Mammary epithelial cell (primary cell): ENCODE data around the gene PAF1.

Source experiments
- CTCF ChIP-seq, 2 donors: IDR thresholded peaks in 1 of 2; conservative IDR thresholded peaks in 1 of 2; 2 replicates each; pipeline ENCODE4 v1.5.1; 2011 to 2012; ENCODE audit warnings: inconsistent platforms in 2 of 2, low read length in 2 of 2, mild to moderate bottlenecking in 2 of 2, control low read depth in 1 of 2, low read depth in 1 of 2; ENCODE audit not compliant: insufficient read depth in 1 of 2; ENCODE audit errors: extremely low read depth in 1 of 2
- EZH2 ChIP-seq: IDR thresholded peaks from 2 replicates; pipeline ENCODE4 v1.6.1; 2012; ENCODE audit warnings: low read length, inconsistent platforms, borderline replicate concordance

- no peak for TF ChIP-seq CTCF (conservative IDR thresholded peaks at IDR 0.05 in 1 of 2, IDR thresholded peaks at IDR 0.05 in 1 of 2; ENCODE audit: extremely low read depth in 1 of 2, insufficient read depth in 1 of 2, low read depth in 1 of 2, low read length in 2 of 2)
- no peak for TF ChIP-seq EZH2
Measured at GRCh38 chr19:39384839-39385568, 5.9 kb downstream of the PAF1 start.
